H7 (cell line): ENCODE results near the gene CASZ1. TPM values are rescaled to one million over a fixed set of nuclear protein-coding genes. Genes with fewer than 3 reads are reported as not detected.

Experiments used
- DNase-seq: peaks from one replicate; pipeline ENCODE4 v3.0.0; 2012
- H3K27me3 ChIP-seq: 2 replicates; pipeline ENCODE4 v1.6.0; 2011; ENCODE audit warnings: mild to moderate bottlenecking, low read length; ENCODE audit not compliant: control insufficient read depth, insufficient read depth
- H3K36me3 ChIP-seq: replicated peaks from 2 replicates; pipeline ENCODE4 v1.5.1; 2011; ENCODE audit warnings: low read length; ENCODE audit not compliant: control insufficient read depth, insufficient read depth
- H3K4me3 ChIP-seq: 2 replicates; pipeline ENCODE4 v1.5.1; 2011; ENCODE audit warnings: low read depth, mild to moderate bottlenecking, control low read depth, low read length, moderate library complexity; ENCODE audit not compliant: insufficient read depth
- total RNA-seq: library from RNA; depleted of rRNA; stranded (reverse); fragments of >200 nt; shearing (Covaris generic); gene quantifications from 2 replicates; pipeline ENCODE4 v1.2.3, GENCODE V29; 2014

The CASZ1 gene
- total RNA-seq, 1 experiment from 2014 or later = 5.0 TPM

- Histone ChIP-seq H3K27me3 (no peaks in the 10 kb centered on the region), H3K36me3 (no peaks in the 10 kb centered on the region; the same call in 1 of the 2 replicates), H3K4me3 (no peak overlapping the region)
- DNase-seq = peak; percentile 85
These were observed 164.4 kb downstream of the CASZ1 start for GRCh38 chr1:10631811-10632593.

GRCh38 chr1:10631121-10631810, 165.2 kb downstream of the CASZ1 start:
- DNase-seq = peak; percentile 75
- H3K4me3 ChIP-seq = no peak overlapping the region
- no peaks in the 10 kb centered on the region for H3K27me3 ChIP-seq
- no peaks in the 10 kb centered on the region; the same call in 1 of the 2 replicates for H3K36me3 ChIP-seq

GRCh38 chr1:10630661-10631120, 165.8 kb downstream of the CASZ1 start:
- peak; percentile 70 for DNase-seq
- no peak overlapping the region for H3K4me3 ChIP-seq
- H3K27me3 ChIP-seq = no peaks in the 10 kb centered on the region
- no peaks in the 10 kb centered on the region; the same call in 1 of the 2 replicates for H3K36me3 ChIP-seq

- no peaks in the 10 kb centered on the region; the same call in 1 of the 2 replicates for H3K36me3 ChIP-seq
- no peaks in the 10 kb centered on the region for H3K27me3 ChIP-seq
- H3K4me3 ChIP-seq = no peak overlapping the region
- peak; percentile 88 for DNase-seq
These were observed 166.5 kb downstream of the CASZ1 start for GRCh38 chr1:10629816-10630571.

- Histone ChIP-seq H3K4me3 (no peak overlapping the region), H3K36me3 (peaks cover under 1% of the 10 kb centered on the region; the same call in 1 of the 2 replicates), H3K27me3 (no peaks in the 10 kb centered on the region)
- peak; percentile 62 for DNase-seq
These were observed 167.2 kb downstream of the CASZ1 start for GRCh38 chr1:10629091-10629815.

- peaks cover 1% of the 10 kb centered on the region; the same call in 1 of the 2 replicates for H3K36me3 ChIP-seq
- peak; percentile 38 for DNase-seq
- no peak overlapping the region for H3K4me3 ChIP-seq
- no peaks in the 10 kb centered on the region for H3K27me3 ChIP-seq
These were observed 167.8 kb downstream of the CASZ1 start for GRCh38 chr1:10628685-10629084.

- Histone ChIP-seq H3K27me3 (no peaks in the 10 kb centered on the region), H3K4me3 (no peak overlapping the region), H3K36me3 (peaks cover 1% of the 10 kb centered on the region; the same call in 1 of the 2 replicates)
- peak; percentile 46 for DNase-seq
These were observed 169.5 kb downstream of the CASZ1 start for GRCh38 chr1:10626791-10627410.

GRCh38 chr1:10626131-10626731, 170.2 kb downstream of the CASZ1 start:
- Histone ChIP-seq H3K36me3 (peaks cover 1% of the 10 kb centered on the region; the same call in 1 of the 2 replicates), H3K27me3 (no peaks in the 10 kb centered on the region), H3K4me3 (no peak overlapping the region)
- DNase-seq = no peak

GRCh38 chr1:10625554-10625953, 170.9 kb downstream of the CASZ1 start:
- Histone ChIP-seq H3K36me3 (peaks cover 1% of the 10 kb centered on the region; the same call in 1 of the 2 replicates), H3K27me3 (no peaks in the 10 kb centered on the region), H3K4me3 (no peak overlapping the region)
- DNase-seq = no peak

- DNase-seq = no peak
- Histone ChIP-seq H3K36me3 (peaks cover 1% of the 10 kb centered on the region; the same call in 1 of the 2 replicates), H3K4me3 (no peak overlapping the region), H3K27me3 (no peaks in the 10 kb centered on the region)
These were observed 171.4 kb downstream of the CASZ1 start for GRCh38 chr1:10625076-10625475.

GRCh38 chr1:10624256-10625050, 172.0 kb downstream of the CASZ1 start:
- H3K4me3 ChIP-seq = no peak overlapping the region
- H3K27me3 ChIP-seq = no peaks in the 10 kb centered on the region
- peaks cover 1% of the 10 kb centered on the region; the same call in 1 of the 2 replicates for H3K36me3 ChIP-seq
- no peak for DNase-seq

- no peak overlapping the region for H3K4me3 ChIP-seq
- no peaks in the 10 kb centered on the region for H3K27me3 ChIP-seq
- no peak for DNase-seq
- peaks cover 1% of the 10 kb centered on the region; the same call in 1 of the 2 replicates for H3K36me3 ChIP-seq
These were observed 172.7 kb downstream of the CASZ1 start for GRCh38 chr1:10623686-10624145.
